ENCODE results near the gene PRR16.

The PRR16 gene

GRCh38 chr5:120631611-120632010 lies 167.5 kb downstream of the PRR16 start:
- H2AFZ ChIP-seq (ENCODE audit: low read depth, low read length, severe bottlenecking): no peak overlapping the region
- no peaks in the 10 kb centered on the region for H3K9me3 ChIP-seq (ENCODE audit: insufficient read depth, low read length)
- no peak overlapping the region for H3K4me3 ChIP-seq (ENCODE audit: insufficient read depth, low read length, poor library complexity, severe bottlenecking)
- H3K9me2 ChIP-seq (replicated peaks; ENCODE audit: insufficient read depth, low read length): no peaks in the 10 kb centered on the region
- H3K79me2 ChIP-seq (ENCODE audit: insufficient read depth, low read length): no peaks in the 10 kb centered on the region
- H3F3A ChIP-seq (ENCODE audit: insufficient read depth): no peaks in the 10 kb centered on the region
- no peak overlapping the region for H3K9ac ChIP-seq (ENCODE audit: low read length)
- no peaks in the 10 kb centered on the region for H4K20me1 ChIP-seq (ENCODE audit: low read depth, low read length)
- H3K27me3 ChIP-seq (ENCODE audit: low read length): no peaks in the 10 kb centered on the region
- H3K36me3 ChIP-seq (ENCODE audit: low read length): no peaks in the 10 kb centered on the region
- TF ChIP-seq CTCF (IDR thresholded peaks at IDR 0.05; ENCODE audit: insufficient read depth, low read length, poor library complexity, severe bottlenecking) (no peak), EZH2phosphoT487 (conservative IDR thresholded peaks at IDR 0.05; ENCODE audit: low read length) (no peak)
- no peak overlapping the region for H3K4me2 ChIP-seq (ENCODE audit: low read depth, low read length, poor library complexity, severe bottlenecking)
- H3K27ac ChIP-seq (ENCODE audit: low read depth, low read length): no peak overlapping the region

- Histone ChIP-seq H3K36me3 (ENCODE audit: low read length) (no peaks in the 10 kb centered on the region), H3K4me3 (ENCODE audit: insufficient read depth, low read length, poor library complexity, severe bottlenecking) (no peak overlapping the region), H4K20me1 (ENCODE audit: low read depth, low read length) (no peaks in the 10 kb centered on the region), H3F3A (ENCODE audit: insufficient read depth) (no peaks in the 10 kb centered on the region), H3K9ac (ENCODE audit: low read length) (no peak overlapping the region), H3K9me3 (ENCODE audit: insufficient read depth, low read length) (no peaks in the 10 kb centered on the region), H3K27ac (ENCODE audit: low read depth, low read length) (no peak overlapping the region), H3K4me2 (ENCODE audit: low read depth, low read length, poor library complexity, severe bottlenecking) (no peak overlapping the region), H3K9me2 (replicated peaks; ENCODE audit: insufficient read depth, low read length) (no peaks in the 10 kb centered on the region), H3K79me2 (ENCODE audit: insufficient read depth, low read length) (no peaks in the 10 kb centered on the region), H3K27me3 (ENCODE audit: low read length) (no peaks in the 10 kb centered on the region), H2AFZ (ENCODE audit: low read depth, low read length, severe bottlenecking) (no peak overlapping the region)
- no peak for TF ChIP-seq EZH2phosphoT487 (conservative IDR thresholded peaks at IDR 0.05; ENCODE audit: low read length)
- TF ChIP-seq CTCF (IDR thresholded peaks at IDR 0.05; ENCODE audit: insufficient read depth, low read length, poor library complexity, severe bottlenecking): no peak
Measured at GRCh38 chr5:120632430-120632829, 168.3 kb downstream of the PRR16 start.

- no peaks in the 10 kb centered on the region for H3K9me3 ChIP-seq (ENCODE audit: insufficient read depth, low read length)
- no peaks in the 10 kb centered on the region for H4K20me1 ChIP-seq (ENCODE audit: low read depth, low read length)
- H3K4me2 ChIP-seq (ENCODE audit: low read depth, low read length, poor library complexity, severe bottlenecking): no peak overlapping the region
- no peaks in the 10 kb centered on the region for H3F3A ChIP-seq (ENCODE audit: insufficient read depth)
- no peaks in the 10 kb centered on the region for H3K79me2 ChIP-seq (ENCODE audit: insufficient read depth, low read length)
- no peak overlapping the region for H3K4me3 ChIP-seq (ENCODE audit: insufficient read depth, low read length, poor library complexity, severe bottlenecking)
- no peak overlapping the region for H3K9ac ChIP-seq (ENCODE audit: low read length)
- H3K36me3 ChIP-seq (ENCODE audit: low read length): no peaks in the 10 kb centered on the region
- H3K27ac ChIP-seq (ENCODE audit: low read depth, low read length): no peak overlapping the region
- no peaks in the 10 kb centered on the region for H3K27me3 ChIP-seq (ENCODE audit: low read length)
- no peak for TF ChIP-seq CTCF (IDR thresholded peaks at IDR 0.05; ENCODE audit: insufficient read depth, low read length, poor library complexity, severe bottlenecking)
- TF ChIP-seq EZH2phosphoT487 (conservative IDR thresholded peaks at IDR 0.05; ENCODE audit: low read length): no peak
- no peaks in the 10 kb centered on the region for H3K9me2 ChIP-seq (replicated peaks; ENCODE audit: insufficient read depth, low read length)
- no peak overlapping the region for H2AFZ ChIP-seq (ENCODE audit: low read depth, low read length, severe bottlenecking)
Measured at GRCh38 chr5:120638449-120638848, 174.3 kb downstream of the PRR16 start.
